ENCODE measurements around the gene NCR2.

The NCR2 gene

GRCh38 chr6:41302638-41303037 lies 32.8 kb upstream of the NCR2 start:
- H3K27me3 ChIP-seq (ENCODE audit: insufficient read depth, poor library complexity, severe bottlenecking): peaks cover 3% of the 10 kb centered on the region
- H3K27ac ChIP-seq (ENCODE audit: poor library complexity, severe bottlenecking): no peak overlapping the region
- ATAC-seq (ENCODE audit: low read depth) (no peak), DNase-seq (ENCODE audit: low spot score) (no peak)
- no peaks in the 10 kb centered on the region for H3K36me3 ChIP-seq (ENCODE audit: low read depth)
- no peaks in the 10 kb centered on the region for H3K4me1 ChIP-seq (ENCODE audit: insufficient read depth, poor library complexity, severe bottlenecking)
- no peak for TF ChIP-seq CTCF (IDR thresholded peaks at IDR 0.05; ENCODE audit: poor library complexity, severe bottlenecking)
- peaks cover 4% of the 10 kb centered on the region for H3K9me3 ChIP-seq (ENCODE audit: severe bottlenecking)
- H3K4me3 ChIP-seq (ENCODE audit: severe bottlenecking): no peak overlapping the region

GRCh38 chr6:41306187-41306854 lies 29.1 kb upstream of the NCR2 start:
- Histone ChIP-seq H3K27ac (ENCODE audit: poor library complexity, severe bottlenecking) (no peak overlapping the region), H3K36me3 (ENCODE audit: low read depth) (no peaks in the 10 kb centered on the region), H3K4me1 (ENCODE audit: insufficient read depth, poor library complexity, severe bottlenecking) (no peaks in the 10 kb centered on the region), H3K9me3 (ENCODE audit: severe bottlenecking) (peaks cover 4% of the 10 kb centered on the region), H3K4me3 (ENCODE audit: severe bottlenecking) (no peak overlapping the region), H3K27me3 (ENCODE audit: insufficient read depth, poor library complexity, severe bottlenecking) (peaks cover 3% of the 10 kb centered on the region)
- DNase-seq (ENCODE audit: low spot score) (no peak), ATAC-seq (ENCODE audit: low read depth) (peak; percentile 40; the same call in 1 of the 3 replicates)
- peak; percentile 77 for TF ChIP-seq CTCF (IDR thresholded peaks at IDR 0.05; ENCODE audit: poor library complexity, severe bottlenecking)

GRCh38 chr6:41315203-41315602 lies 20.2 kb upstream of the NCR2 start:
- TF ChIP-seq CTCF (IDR thresholded peaks at IDR 0.05; ENCODE audit: poor library complexity, severe bottlenecking): no peak
- peaks cover 1% of the 10 kb centered on the region for H3K4me1 ChIP-seq (ENCODE audit: insufficient read depth, poor library complexity, severe bottlenecking)
- ATAC-seq (ENCODE audit: low read depth) (no peak), DNase-seq (ENCODE audit: low spot score) (no peak)
- H3K36me3 ChIP-seq (ENCODE audit: low read depth): no peaks in the 10 kb centered on the region
- no peak overlapping the region for H3K27ac ChIP-seq (ENCODE audit: poor library complexity, severe bottlenecking)
- no peak overlapping the region for H3K4me3 ChIP-seq (ENCODE audit: severe bottlenecking)
- no peaks in the 10 kb centered on the region for H3K9me3 ChIP-seq (ENCODE audit: severe bottlenecking)
- H3K27me3 ChIP-seq (ENCODE audit: insufficient read depth, poor library complexity, severe bottlenecking): peaks cover 53% of the 10 kb centered on the region

GRCh38 chr6:41315943-41316620 lies 19.3 kb upstream of the NCR2 start:
- H3K4me1 ChIP-seq (ENCODE audit: insufficient read depth, poor library complexity, severe bottlenecking): peaks cover 3% of the 10 kb centered on the region

More at GRCh38 chr6:41315943-41316620, 19.3 kb upstream of the NCR2 start:
- Histone ChIP-seq H3K9me3 (ENCODE audit: severe bottlenecking) (no peaks in the 10 kb centered on the region), H3K4me3 (ENCODE audit: severe bottlenecking) (no peak overlapping the region), H3K36me3 (ENCODE audit: low read depth) (no peaks in the 10 kb centered on the region), H3K27me3 (ENCODE audit: insufficient read depth, poor library complexity, severe bottlenecking) (peaks cover 53% of the 10 kb centered on the region), H3K27ac (ENCODE audit: poor library complexity, severe bottlenecking) (no peak overlapping the region)
- no peak for DNase-seq (ENCODE audit: low spot score)
- no peak for TF ChIP-seq CTCF (IDR thresholded peaks at IDR 0.05; ENCODE audit: poor library complexity, severe bottlenecking)
- ATAC-seq (ENCODE audit: low read depth): no peak

Data from RWPE2 (cell line).